ENCODE measurements around the gene NKAPL.
A peak's percentile ranks its signal among the peaks of the same experiment; 100 is the strongest.

Gene NKAPL

GRCh38 chr6:28245206-28245941 is 13.7 kb upstream of the NKAPL start:
- DNase-seq = no peak

- no peak for DNase-seq
Measured at GRCh38 chr6:28248916-28249315, 10.2 kb upstream of the NKAPL start.

GRCh38 chr6:28250747-28251146 is 8.3 kb upstream of the NKAPL start:
- no peak for DNase-seq

- DNase-seq = peak in 3 of 5 donors; percentile 1 to 59 (median 12)
Measured at GRCh38 chr6:28251661-28252008, 7.5 kb upstream of the NKAPL start.

GRCh38 chr6:28252009-28252975 is 6.8 kb upstream of the NKAPL start, which contains the start of gene ZKSCAN4:
Gene ZKSCAN4, minus strand, starts transcription at chr6:28252269. Its CDS starts 289 bp downstream, at chr6:28251980.
- DNase-seq = peak; percentile 33 to 87 (median 57)

- no peak for DNase-seq
Measured at GRCh38 chr6:28254121-28254519, 5.0 kb upstream of the NKAPL start.

GRCh38 chr6:28257042-28257441 is 2.1 kb upstream of the NKAPL start:
- DNase-seq = no peak

GRCh38 chr6:28263922-28264321 is 4.8 kb downstream of the NKAPL start:
- no peak for DNase-seq

- peak in 1 of 5 donors; percentile 8 for DNase-seq
Measured at GRCh38 chr6:28264834-28265401, 5.8 kb downstream of the NKAPL start.

GRCh38 chr6:28266563-28266961 is 7.5 kb downstream of the NKAPL start:
- no peak for DNase-seq

- peak; percentile 43 to 90 (median 61) for DNase-seq
Measured at GRCh38 chr6:28266962-28267694, 8.0 kb downstream of the NKAPL start, which contains the start of gene ZSCAN26. Gene ZSCAN26, plus strand, starts transcription at chr6:28267143. Its CDS starts 4,777 bp downstream, at chr6:28271920.

GRCh38 chr6:28267695-28268059 is 8.6 kb downstream of the NKAPL start:
- no peak for DNase-seq

- peak in 1 of 5 donors; percentile 25 for DNase-seq
Measured at GRCh38 chr6:28269492-28269891, 10.4 kb downstream of the NKAPL start.

GRCh38 chr6:28274888-28275287 is 15.8 kb downstream of the NKAPL start:
- DNase-seq = no peak

GRCh38 chr6:28277746-28278145 is 18.6 kb downstream of the NKAPL start:
- DNase-seq = no peak

- DNase-seq = no peak
Measured at GRCh38 chr6:28280595-28281287, 21.6 kb downstream of the NKAPL start.

GRCh38 chr6:28281288-28282064 is 22.4 kb downstream of the NKAPL start, which contains the start of gene PGBD1:
Gene PGBD1, plus strand, starts transcription at chr6:28281572. Its CDS starts 2,242 bp downstream, at chr6:28283814.
- DNase-seq = peak in 3 of 5 donors; percentile 14 to 61 (median 17)

- DNase-seq = no peak
Measured at GRCh38 chr6:28282926-28283325, 23.8 kb downstream of the NKAPL start.

GRCh38 chr6:28291573-28291972 is 32.5 kb downstream of the NKAPL start:
- no peak for DNase-seq

GRCh38 chr6:28295326-28295725 is 36.2 kb downstream of the NKAPL start:
- no peak for DNase-seq

GRCh38 chr6:28296520-28297060 is 37.5 kb downstream of the NKAPL start:
- no peak for DNase-seq

All from T-helper 1 cell (primary cell).